GM12875 (cell line): Measurements from ENCODE around the gene ADRA2C.

ENCODE experiments used
- H3K4me3 ChIP-seq: one replicate; pipeline ENCODE4 v1.5.1; 2011; ENCODE audit warnings: low read depth, low read length, control low read depth
- CTCF ChIP-seq: IDR thresholded peaks from 2 replicates; pipeline ENCODE4 v1.5.1; 2011; ENCODE audit warnings: low read depth, mild to moderate bottlenecking, control low read depth, inconsistent platforms, low read length, moderate library complexity, borderline replicate concordance; ENCODE audit not compliant: insufficient read depth

ADRA2C gene

GRCh38 chr4:3720466-3720865 is 45.7 kb upstream of the ADRA2C start:
- no peak overlapping the region for H3K4me3 ChIP-seq
- no peak for TF ChIP-seq CTCF

- no peak overlapping the region for H3K4me3 ChIP-seq
- no peak for TF ChIP-seq CTCF
These were observed 45.0 kb upstream of the ADRA2C start for GRCh38 chr4:3721186-3721585.

- no peak for TF ChIP-seq CTCF
- H3K4me3 ChIP-seq: no peak overlapping the region
These were observed 44.6 kb upstream of the ADRA2C start for GRCh38 chr4:3721627-3722026.

- TF ChIP-seq CTCF: no peak
These were observed 43.5 kb upstream of the ADRA2C start for GRCh38 chr4:3722446-3723231.

GRCh38 chr4:3723232-3723642 is 42.9 kb upstream of the ADRA2C start:
- H3K4me3 ChIP-seq: no peak overlapping the region
- no peak for TF ChIP-seq CTCF

More at GRCh38 chr4:3722446-3723231, 43.5 kb upstream of the ADRA2C start:
- no peak overlapping the region for H3K4me3 ChIP-seq

GRCh38 chr4:3724319-3725231 is 41.6 kb upstream of the ADRA2C start:
- H3K4me3 ChIP-seq: no peak overlapping the region
- no peak for TF ChIP-seq CTCF
